Natural killer cell (primary cell): Measurements from ENCODE around the gene USP6NL. TPM values are rescaled to one million over a fixed set of nuclear protein-coding genes. Genes with fewer than 3 reads are reported as not detected.

Source experiments
- ATAC-seq, 3 donors: fragments of 150-1000 bp in 2 of 3; fragments of 200-7000 bp in 1 of 3; cut with Tn5 transposase; 1 replicate in 1 of 3; 2 replicates in 2 of 3; pipeline ENCODE4 v1.10.0; 2021; ENCODE audit warnings: mild to moderate bottlenecking in 2 of 3, moderate library complexity in 2 of 3
- DNase-seq, 2 donors: peaks; one replicate each; pipeline versions ENCODE4 v3.0.0 to v3.0.0-alpha.2; 2013 to 2021; ENCODE audit warnings: mixed read lengths in 1 of 2
- H3K27ac ChIP-seq: one replicate; pipeline ENCODE4 v1.5.1; 2013; ENCODE audit warnings: mild to moderate bottlenecking, low read length
- H3K27me3 ChIP-seq: one replicate; pipeline ENCODE4 v1.6.1; 2013; ENCODE audit warnings: low read length; ENCODE audit not compliant: control insufficient read depth, insufficient read depth
- H3K36me3 ChIP-seq: one replicate; pipeline ENCODE4 v1.6.1; 2013; ENCODE audit warnings: low read length; ENCODE audit not compliant: control insufficient read depth, insufficient read depth
- H3K4me1 ChIP-seq: one replicate; pipeline ENCODE4 v1.6.1; 2013; ENCODE audit warnings: low read length; ENCODE audit not compliant: control insufficient read depth, insufficient read depth
- H3K4me3 ChIP-seq: one replicate; pipeline ENCODE4 v1.5.1; 2013; ENCODE audit warnings: low read length
- H3K9me3 ChIP-seq: one replicate; pipeline ENCODE4 v1.6.1; 2013; ENCODE audit warnings: low read length; ENCODE audit not compliant: control insufficient read depth, insufficient read depth
- H3K27ac Mint-ChIP-seq, 2 donors: one replicate each; pipeline ENCODE4 v1.8.0; 2022; ENCODE audit warnings: mild to moderate bottlenecking in 2 of 2, mixed read lengths in 2 of 2, moderate library complexity in 1 of 2
- H3K27me3 Mint-ChIP-seq, 2 donors: one replicate each; pipeline ENCODE4 v1.8.0; 2022; ENCODE audit warnings: low read depth in 2 of 2, mixed read lengths in 2 of 2
- H3K36me3 Mint-ChIP-seq: one replicate; pipeline ENCODE4 v1.8.0; 2022; ENCODE audit warnings: mixed read lengths
- H3K4me1 Mint-ChIP-seq, 2 donors: one replicate each; pipeline ENCODE4 v1.8.0; 2022; ENCODE audit warnings: mixed read lengths in 2 of 2
- H3K4me3 Mint-ChIP-seq: one replicate; pipeline ENCODE4 v1.8.0; 2022; ENCODE audit warnings: mild to moderate bottlenecking, moderate library complexity, mixed read lengths
- H3K9me3 Mint-ChIP-seq, 2 donors: one replicate each; pipeline ENCODE4 v1.8.0; 2022; ENCODE audit warnings: mixed read lengths in 2 of 2
- CTCF ChIP-seq: fragments of 200-600 bp; IDR thresholded peaks from one replicate; pipeline ENCODE4 v1.8.0; 2022; ENCODE audit warnings: antibody characterized with exemption
- WGBS: methylation state at CpG from one replicate; pipeline ENCODE4 v1.1.7; 2013; ENCODE audit warnings: missing lambda C conversion rate; ENCODE audit not compliant: insufficient coverage; 5-methylcytosine and 5-hydroxymethylcytosine counted together
- intact Hi-C: fragments of 100-400 bp; cut with micrococcal nuclease; formaldehyde crosslinking; loops from one replicate; pipeline ENCODE4 v1.14.2; 2022
- total RNA-seq, 4 donors: library from RNA; stranded (reverse); fragments of 120-200 nt in 1 of 4; gene quantifications; one replicate each; pipeline versions ENCODE4 v1.2.3 to v1.2.4, GENCODE V29; 2013 to 2022

Gene USP6NL
- total RNA-seq, 3 donors from 2014 or later (not counting 1 experiment from before 2014, with no cell fraction given), result 2.3 to 3.7 (median 2.5) TPM

GRCh38 chr10:11594589-11595394, 16.7 kb downstream of the USP6NL start:
- peak overlapping the region; percentile 27 for H3K27ac ChIP-seq
- no peak overlapping the region for H3K27ac Mint-ChIP-seq
- no peaks in the 10 kb centered on the region for H3K36me3 ChIP-seq
- TF ChIP-seq CTCF, result no peak
- H3K4me3 Mint-ChIP-seq, result no peak overlapping the region
- no peaks in the 10 kb centered on the region for H3K4me1 ChIP-seq
- H3K4me3 ChIP-seq, result no peak overlapping the region
- no peaks in the 10 kb centered on the region for H3K4me1 Mint-ChIP-seq
- ATAC-seq (no peak), DNase-seq (no peak)
- no peaks in the 10 kb centered on the region for H3K27me3 ChIP-seq
- 79% methylated on average over 6 of the region's 6 CpGs for WGBS
- H3K36me3 Mint-ChIP-seq, result no peaks in the 10 kb centered on the region
- intact Hi-C loops, result no loop called here
- H3K9me3 Mint-ChIP-seq, result no peaks in the 10 kb centered on the region
- H3K9me3 ChIP-seq, result no peaks in the 10 kb centered on the region
- peaks cover 7 to 12% of the 10 kb centered on the region in 2 donors for H3K27me3 Mint-ChIP-seq

GRCh38 chr10:11593612-11594011, 17.8 kb downstream of the USP6NL start:
- TF ChIP-seq CTCF, result no peak
- H3K4me3 Mint-ChIP-seq, result no peak overlapping the region
- H3K27ac ChIP-seq, result no peak overlapping the region
- H3K36me3 ChIP-seq, result no peaks in the 10 kb centered on the region
- H3K4me1 ChIP-seq, result no peaks in the 10 kb centered on the region
- H3K27ac Mint-ChIP-seq, result no peak overlapping the region
- H3K27me3 Mint-ChIP-seq, result peaks cover 7 to 12% of the 10 kb centered on the region in 2 donors
- H3K4me3 ChIP-seq, result no peak overlapping the region
- no peaks in the 10 kb centered on the region for H3K9me3 ChIP-seq
- no peaks in the 10 kb centered on the region for H3K4me1 Mint-ChIP-seq
- H3K36me3 Mint-ChIP-seq, result no peaks in the 10 kb centered on the region
- no peaks in the 10 kb centered on the region for H3K27me3 ChIP-seq
- DNase-seq (no peak), ATAC-seq (no peak)
- WGBS, result 93% methylated on average over 7 of the region's 7 CpGs
- no peaks in the 10 kb centered on the region for H3K9me3 Mint-ChIP-seq
- intact Hi-C loops, result no loop called here

GRCh38 chr10:11589738-11590137, 21.7 kb downstream of the USP6NL start:
- H3K27me3 Mint-ChIP-seq, result peaks cover 5 to 12% of the 10 kb centered on the region in 2 donors
- H3K4me1 Mint-ChIP-seq, result peaks cover 0 to 5% of the 10 kb centered on the region in 2 donors
- no peak for ATAC-seq
- H3K4me1 ChIP-seq, result peaks cover 2% of the 10 kb centered on the region
- no peak overlapping the region for H3K4me3 Mint-ChIP-seq
- H3K27ac ChIP-seq, result no peak overlapping the region
- WGBS, result 92% methylated on average over 2 of the region's 4 CpGs
- H3K36me3 Mint-ChIP-seq, result no peaks in the 10 kb centered on the region
- peaks cover 0 to 2% of the 10 kb centered on the region in 2 donors for H3K9me3 Mint-ChIP-seq
- H3K27me3 ChIP-seq, result no peaks in the 10 kb centered on the region
- H3K36me3 ChIP-seq, result no peaks in the 10 kb centered on the region
- TF ChIP-seq CTCF, result no peak
- no peaks in the 10 kb centered on the region for H3K9me3 ChIP-seq
- H3K27ac Mint-ChIP-seq, result no peak overlapping the region
- intact Hi-C loops, result no loop called here
- DNase-seq, result no peak
- no peak overlapping the region for H3K4me3 ChIP-seq
